GM06990 (cell line): ENCODE results near the gene VSIG10L.

Source experiments
- DNase-seq: peaks from one replicate; pipeline ENCODE4 v3.0.0-alpha.2; 2011; ENCODE audit not compliant: insufficient read length; ENCODE audit errors: extremely low read depth
- H3K27me3 ChIP-seq: replicated peaks from 2 replicates; pipeline ENCODE4 v1.6.0; 2011; ENCODE audit warnings: low read length; ENCODE audit not compliant: control insufficient read depth, insufficient read depth
- H3K36me3 ChIP-seq: 2 replicates; pipeline ENCODE4 v1.5.1; 2011; ENCODE audit warnings: low read length; ENCODE audit not compliant: control insufficient read depth, insufficient read depth
- H3K4me3 ChIP-seq: replicated peaks from 2 replicates; pipeline ENCODE4 v1.5.1; 2011; ENCODE audit warnings: low read depth, mild to moderate bottlenecking, control low read depth, low read length
- CTCF ChIP-seq: IDR thresholded peaks from 2 replicates; pipeline ENCODE4 v1.5.1; 2011; ENCODE audit warnings: low read length, control low read depth, mild to moderate bottlenecking, inconsistent platforms; ENCODE audit not compliant: insufficient read depth, poor library complexity, severe bottlenecking

VSIG10L gene

GRCh38 chr19:51316688-51317087, 25.3 kb downstream of the VSIG10L start:
- no peak for TF ChIP-seq CTCF
- H3K27me3 ChIP-seq, result no peaks in the 10 kb centered on the region; the same call in 1 of the 2 replicates
- H3K4me3 ChIP-seq, result no peak overlapping the region
- no peak for DNase-seq
- H3K36me3 ChIP-seq, result no peaks in the 10 kb centered on the region

GRCh38 chr19:51311351-51312257, 30.3 kb downstream of the VSIG10L start, which contains the start of gene IGLON5:
TSS of gene IGLON5 (plus strand) at chr19:51311644. CDS start at chr19:51311848, 204 bp downstream.
- Histone ChIP-seq H3K27me3 (no peaks in the 10 kb centered on the region), H3K36me3 (no peaks in the 10 kb centered on the region), H3K4me3 (no peak within 1 kb of the TSS)
- TF ChIP-seq CTCF, result no peak
- no peak for DNase-seq

GRCh38 chr19:51305479-51305878, 36.5 kb downstream of the VSIG10L start:
- TF ChIP-seq CTCF, result no peak
- Histone ChIP-seq H3K27me3 (no peaks in the 10 kb centered on the region), H3K4me3 (no peak overlapping the region), H3K36me3 (no peaks in the 10 kb centered on the region)
- DNase-seq, result no peak

GRCh38 chr19:51301266-51301665, 40.7 kb downstream of the VSIG10L start:
- H3K4me3 ChIP-seq, result no peak overlapping the region
- H3K36me3 ChIP-seq, result no peaks in the 10 kb centered on the region
- H3K27me3 ChIP-seq, result no peaks in the 10 kb centered on the region; the same call in 1 of the 2 replicates
- no peak for TF ChIP-seq CTCF
- no peak for DNase-seq

- Histone ChIP-seq H3K27me3 (no peaks in the 10 kb centered on the region; the same call in none of the 2 replicates), H3K36me3 (no peaks in the 10 kb centered on the region), H3K4me3 (no peak overlapping the region)
- no peak for DNase-seq
- no peak for TF ChIP-seq CTCF
These were observed 44.5 kb downstream of the VSIG10L start for GRCh38 chr19:51297406-51297805.
